NCI-H226 (cell line): ENCODE data around the gene PCCA.
A peak's percentile ranks its signal among the peaks of the same experiment; 100 is the strongest.

Experiments
- DNase-seq: peaks from one replicate; pipeline ENCODE4 v3.0.0-alpha.2; 2015

The PCCA gene

DNA sequence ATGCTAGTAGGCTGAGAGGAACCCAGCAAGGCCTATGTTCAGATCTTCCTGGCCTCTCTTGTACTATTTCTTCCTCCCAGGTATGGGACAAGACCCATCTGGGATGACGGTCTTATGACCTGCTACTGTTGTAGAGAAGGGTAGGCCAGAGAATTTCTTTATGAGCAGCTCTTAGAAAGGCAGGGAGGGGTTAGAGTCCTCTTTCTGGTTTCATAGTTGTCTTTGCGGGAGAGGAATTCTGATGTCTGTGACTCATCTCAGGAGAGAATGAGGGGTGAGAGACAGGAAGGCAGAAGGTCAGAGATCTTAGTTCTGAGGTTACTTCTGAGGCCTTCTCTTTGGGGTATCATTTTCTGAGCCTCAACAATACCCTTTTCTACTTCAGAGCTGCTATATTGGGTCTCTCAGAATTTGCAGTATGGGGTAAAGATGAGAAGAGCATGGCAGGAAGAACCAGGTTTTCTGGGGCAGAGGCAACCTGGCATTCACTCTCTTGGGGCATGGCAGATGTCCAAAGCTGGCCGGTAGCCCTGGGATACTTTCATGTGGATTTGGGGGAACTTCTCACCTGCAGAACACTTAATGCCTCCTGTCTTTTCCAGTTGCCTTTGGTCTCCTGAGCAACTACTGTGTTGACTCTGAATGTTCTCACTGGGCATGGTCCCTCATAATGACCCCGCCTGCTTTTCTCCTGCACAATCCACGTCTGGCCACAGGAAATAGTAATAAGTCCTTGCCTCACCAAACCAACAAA, 345.3 kb downstream of the PCCA start:
- peak; percentile 75 for DNase-seq

DNA sequence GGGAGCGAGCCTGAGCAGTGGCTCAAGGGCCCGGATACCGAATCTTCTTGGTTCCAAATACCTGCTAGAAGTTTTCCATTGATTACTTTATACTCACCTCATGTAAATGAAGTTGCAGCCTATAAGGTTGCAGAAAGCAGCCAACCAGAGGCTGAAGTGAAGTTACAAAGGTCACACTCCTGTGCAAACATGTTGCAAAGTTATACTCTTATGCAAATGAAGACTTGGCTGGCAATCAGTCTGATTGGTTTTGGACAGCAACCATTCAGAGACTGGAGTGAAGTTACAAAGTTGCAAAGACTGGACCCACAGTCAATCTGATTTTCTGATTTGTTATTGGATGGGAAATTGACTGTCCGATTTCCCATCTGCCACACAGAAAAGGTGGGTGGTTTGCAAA, 347.2 kb downstream of the PCCA start:
- DNase-seq = no peak

DNA sequence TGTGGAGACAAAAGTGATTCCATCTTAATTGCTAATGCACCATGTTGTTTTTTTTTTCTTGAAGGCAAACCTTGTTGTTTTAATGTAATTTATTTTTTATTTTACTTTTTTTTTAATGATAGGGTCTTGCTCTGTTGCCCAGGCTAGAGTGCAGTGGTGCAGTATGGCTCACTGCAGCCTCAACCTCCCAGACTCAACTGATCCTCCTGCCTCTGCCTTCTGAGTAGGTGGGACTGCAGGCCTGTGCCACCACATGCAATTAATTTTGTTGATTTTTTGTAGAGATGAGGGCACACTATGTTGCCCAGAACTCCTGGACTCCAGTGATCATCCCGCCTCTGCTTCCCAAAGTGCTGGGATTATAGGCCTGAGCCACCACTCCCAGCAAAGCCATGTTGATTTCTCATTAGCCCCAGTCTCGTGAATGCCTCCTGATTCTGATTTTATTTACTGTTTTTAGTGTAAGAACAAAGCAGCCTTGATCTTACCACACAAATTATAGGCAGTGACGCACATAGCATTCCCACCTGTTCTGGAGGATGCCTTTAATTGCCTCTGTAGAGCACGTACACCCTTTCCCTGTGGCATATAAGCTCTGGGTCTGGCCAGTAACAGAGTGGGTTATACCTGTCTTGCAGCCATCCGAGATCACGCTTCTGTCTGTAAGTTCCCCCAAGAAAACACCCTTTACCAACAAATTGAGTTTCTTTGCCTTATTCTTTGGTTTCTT, 349.3 kb downstream of the PCCA start:
- DNase-seq = no peak

DNA sequence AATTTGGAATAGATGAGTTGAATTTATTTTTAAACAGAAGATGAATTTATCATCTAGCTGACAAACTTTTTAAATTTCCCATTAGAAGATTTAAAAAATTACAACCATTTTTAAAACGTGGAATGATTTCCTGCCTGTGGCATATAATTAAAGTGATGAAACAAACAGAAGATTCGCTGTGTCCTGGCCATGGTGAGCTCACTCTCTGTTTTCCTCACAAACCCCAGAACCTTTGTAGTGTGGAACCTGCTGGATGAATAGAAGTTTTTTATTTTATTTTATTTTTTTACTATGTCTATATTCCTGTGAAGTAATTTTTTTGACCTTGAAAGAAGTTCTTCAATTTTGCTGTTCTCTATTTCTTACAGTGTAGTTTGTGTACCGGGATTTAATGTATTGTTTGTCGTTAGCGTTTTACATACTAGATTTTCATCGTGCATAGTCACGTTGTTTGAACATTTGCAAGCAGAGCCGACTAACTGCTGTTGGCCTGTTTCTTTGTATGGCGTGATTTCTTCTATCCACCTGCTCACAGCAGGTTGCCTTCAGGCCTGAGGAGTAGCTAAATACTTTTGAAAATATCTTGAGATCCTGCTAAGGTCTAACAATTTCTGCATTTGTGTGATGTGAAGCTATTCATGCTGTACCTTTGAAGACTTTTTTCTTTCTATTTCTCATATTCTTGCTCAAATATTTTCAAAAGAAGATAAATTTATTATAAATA, 350.5 kb downstream of the PCCA start:
- no peak for DNase-seq

DNA sequence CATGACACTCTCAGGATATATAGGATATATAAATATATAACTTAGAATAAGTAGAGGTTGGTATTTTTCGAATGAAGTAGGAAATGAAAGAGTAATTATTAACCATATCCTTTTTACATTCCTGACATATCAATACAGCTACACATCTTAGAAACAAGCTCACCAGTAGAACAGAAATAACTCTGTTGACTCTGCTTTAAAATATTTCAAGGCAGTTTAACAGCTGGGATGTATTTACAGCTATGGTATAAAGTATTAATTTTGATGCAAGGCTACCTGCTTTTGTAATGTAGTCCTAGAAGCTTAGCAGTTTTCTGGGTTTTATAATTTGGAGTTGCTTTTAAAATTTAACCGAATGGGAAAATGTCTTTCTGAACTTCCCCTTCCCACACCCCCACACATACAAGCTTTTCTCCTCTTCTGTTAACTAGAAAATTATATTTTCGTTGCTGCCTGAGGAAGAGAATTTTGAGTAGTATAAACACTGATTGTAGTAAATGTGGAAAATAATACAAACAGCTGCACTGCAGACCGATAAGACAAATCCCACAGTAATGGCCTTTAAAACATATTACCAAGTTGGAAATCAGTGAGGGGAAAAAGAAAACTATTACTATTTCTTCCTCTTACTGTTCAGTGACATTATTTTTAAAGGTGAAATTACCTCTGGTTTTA, 352.0 kb downstream of the PCCA start:
- DNase-seq = peak; percentile 13

DNA sequence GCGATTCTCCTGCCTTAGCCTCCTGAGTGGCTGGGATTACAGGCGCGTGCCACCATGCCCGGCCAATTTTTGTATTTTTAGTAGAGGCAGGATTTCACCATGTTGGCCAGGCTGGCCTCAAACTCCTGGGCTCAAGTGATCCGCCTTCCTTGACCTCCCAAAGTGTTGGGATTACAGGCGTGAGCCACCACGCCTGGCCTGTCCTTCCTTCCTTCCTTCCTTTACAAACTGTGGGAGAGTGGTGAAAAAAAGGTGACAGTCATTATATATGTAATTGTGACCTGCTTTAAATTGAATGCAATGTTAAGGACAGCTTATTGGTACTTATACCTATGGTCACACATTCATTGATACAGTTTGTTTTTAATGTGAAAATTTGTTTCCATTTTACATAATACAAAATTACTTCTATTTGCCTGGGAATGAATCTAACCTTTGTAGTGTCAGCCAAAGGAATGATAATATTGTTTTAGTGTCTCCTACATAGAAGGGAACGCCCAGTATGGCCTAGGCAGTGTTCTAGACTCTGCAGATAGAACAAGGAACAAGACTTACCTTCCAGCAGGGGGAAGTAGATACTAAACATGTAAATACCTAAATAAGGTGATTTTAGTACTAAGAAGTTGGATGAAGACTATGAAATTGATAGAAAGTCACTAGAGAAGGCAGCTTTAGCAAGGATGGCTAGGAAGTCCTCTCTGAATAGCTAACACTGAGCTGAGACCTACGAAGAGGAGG, 353.4 kb downstream of the PCCA start:
- DNase-seq = no peak

DNA sequence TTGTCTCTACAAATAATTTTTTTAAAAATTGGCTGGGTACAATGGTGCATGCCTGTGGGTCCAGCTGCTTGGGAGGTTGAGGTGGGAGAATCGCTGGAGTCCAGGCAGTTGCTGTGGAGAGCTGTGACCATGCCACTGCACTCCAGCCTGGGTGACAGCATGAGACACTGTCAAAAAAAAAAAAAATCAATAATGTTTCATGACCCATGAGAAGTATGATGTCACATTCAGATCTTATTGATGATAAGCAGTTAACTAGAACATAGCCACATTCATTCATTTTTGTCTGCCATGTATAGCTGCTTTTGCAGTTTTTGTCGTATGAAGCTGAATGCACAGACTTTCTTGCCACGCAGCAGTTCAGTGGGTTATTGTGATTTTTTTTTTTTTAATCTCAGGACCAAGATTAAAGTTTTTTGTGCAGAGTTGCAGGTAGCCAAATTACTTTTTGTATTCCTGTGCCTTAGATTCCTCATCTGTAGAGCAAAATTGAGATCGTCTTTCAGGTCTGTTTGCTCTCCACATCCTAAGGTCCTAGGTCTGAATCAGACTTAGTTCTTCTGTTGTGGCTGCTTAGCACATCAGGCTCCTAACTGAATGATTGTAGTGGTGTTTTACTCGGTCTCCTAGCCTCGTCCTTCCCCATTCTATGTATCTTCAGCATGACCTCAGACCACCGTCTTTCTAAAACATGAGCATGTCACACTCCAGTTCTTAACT, 354.5 kb downstream of the PCCA start:
- no peak for DNase-seq

DNA sequence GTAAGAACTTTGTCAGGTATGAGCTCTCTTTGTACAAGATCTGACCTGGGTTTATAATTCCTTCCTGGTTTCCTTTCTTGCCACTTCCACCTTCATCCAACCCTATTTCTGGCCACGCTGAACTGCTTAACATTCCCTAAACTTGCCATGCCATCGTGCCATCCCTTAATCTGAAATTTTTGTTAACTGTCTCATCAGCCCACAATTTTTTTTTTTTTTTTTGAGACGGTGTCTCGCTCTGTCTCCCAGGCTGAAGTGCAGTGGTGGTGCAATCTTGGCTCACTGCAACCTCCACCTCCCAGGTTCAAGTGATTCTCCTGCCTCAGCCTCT, 355.1 kb downstream of the PCCA start:
- DNase-seq = peak; percentile 42

DNA sequence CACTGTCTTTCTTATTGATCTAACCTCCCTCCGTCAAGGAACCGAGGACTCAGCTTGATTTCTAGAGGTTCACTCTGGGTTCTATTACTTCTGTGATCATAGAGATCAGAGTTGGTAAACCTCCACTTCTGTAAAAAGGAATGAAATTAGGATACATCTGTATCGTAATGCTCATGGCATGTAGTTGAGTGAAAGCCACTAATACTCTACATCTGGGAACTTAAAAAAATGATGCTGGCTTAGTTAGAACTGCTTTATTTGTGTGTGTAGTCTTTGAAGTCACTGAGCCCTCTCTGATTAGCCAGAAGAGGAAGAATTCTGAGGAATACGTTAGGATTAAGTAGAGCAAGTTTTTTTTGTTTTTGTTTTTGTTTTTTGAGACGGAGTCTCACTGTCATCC, 358.9 kb downstream of the PCCA start:
- DNase-seq = no peak

DNA sequence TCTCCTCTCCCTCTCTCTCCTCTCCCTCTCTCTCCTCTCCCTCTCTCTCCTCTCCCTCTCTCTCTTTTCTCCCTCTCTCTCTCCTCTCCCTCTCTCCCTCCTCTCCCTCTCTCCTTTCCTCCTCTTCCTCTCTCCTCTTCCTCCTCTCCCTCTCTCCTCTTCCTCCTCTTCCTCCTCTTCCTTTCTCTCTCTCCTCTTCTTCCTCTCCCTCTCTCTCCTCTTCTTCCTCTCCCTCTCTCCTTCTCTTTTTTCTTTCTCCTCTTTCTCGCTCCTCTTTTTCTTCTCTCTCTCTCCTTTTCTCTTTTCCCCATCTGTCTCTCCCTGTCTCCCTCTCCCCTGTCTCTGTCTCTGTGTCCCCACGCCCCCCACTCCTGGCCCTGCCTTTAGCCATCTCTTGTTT, 363.0 kb downstream of the PCCA start:
- no peak for DNase-seq

DNA sequence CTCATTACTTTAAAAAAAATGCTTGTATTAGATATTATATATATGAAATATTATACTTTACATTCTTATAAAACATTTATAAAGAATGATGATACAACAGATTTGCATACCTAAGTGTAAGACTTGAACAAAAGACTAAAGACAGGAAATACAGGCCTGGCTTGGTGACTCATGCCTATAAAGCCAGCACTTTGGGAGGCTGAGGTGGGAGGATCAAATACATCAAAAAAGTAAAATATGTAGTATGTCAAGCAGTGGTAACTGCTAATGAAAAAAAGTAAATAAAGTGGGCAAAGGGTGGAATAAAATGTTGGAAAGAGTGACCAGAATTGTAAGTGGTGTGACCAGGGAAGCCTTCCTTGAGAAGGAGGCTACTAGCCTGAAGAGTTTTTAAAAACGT, 366.0 kb downstream of the PCCA start:
- peak; percentile 41 for DNase-seq

DNA sequence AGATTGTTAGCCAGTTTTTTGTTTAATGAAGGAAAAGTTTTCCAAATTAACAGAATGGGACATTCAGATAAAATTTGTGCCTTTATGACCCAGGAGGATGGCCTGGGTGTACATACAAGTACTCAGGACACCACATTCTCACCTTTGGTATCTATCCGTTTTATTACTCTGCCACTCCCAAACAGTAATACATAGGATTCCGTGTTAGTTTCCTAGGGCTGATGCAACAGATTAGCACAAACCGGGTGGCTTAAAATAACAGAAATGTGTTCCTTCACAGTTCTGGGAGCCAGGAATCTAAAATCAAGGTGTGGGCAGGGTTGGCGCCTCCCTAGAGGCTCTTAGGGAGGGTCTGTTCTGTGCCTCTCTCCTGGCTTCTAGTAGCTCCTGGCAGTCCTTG, 369.8 kb downstream of the PCCA start:
- no peak for DNase-seq

DNA sequence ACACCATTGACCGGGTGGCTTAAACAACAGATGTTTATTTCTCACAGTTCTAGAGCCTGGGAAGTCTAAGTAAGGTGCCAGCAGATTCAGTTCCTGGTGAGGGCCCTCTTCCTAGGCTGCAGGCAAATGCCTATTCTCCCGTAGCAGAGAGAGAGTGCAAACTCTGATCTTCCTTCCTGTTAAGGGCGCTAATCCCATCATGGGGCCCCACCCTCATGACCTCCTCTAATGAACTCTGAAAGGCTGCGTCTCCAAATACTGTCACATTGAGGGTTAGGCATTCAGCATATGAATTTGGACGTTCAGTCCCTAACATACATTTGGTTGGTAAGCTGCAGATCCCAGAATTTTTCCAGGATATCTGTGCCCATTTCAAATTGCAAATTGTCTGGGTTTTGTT, 370.9 kb downstream of the PCCA start:
- DNase-seq = no peak

DNA sequence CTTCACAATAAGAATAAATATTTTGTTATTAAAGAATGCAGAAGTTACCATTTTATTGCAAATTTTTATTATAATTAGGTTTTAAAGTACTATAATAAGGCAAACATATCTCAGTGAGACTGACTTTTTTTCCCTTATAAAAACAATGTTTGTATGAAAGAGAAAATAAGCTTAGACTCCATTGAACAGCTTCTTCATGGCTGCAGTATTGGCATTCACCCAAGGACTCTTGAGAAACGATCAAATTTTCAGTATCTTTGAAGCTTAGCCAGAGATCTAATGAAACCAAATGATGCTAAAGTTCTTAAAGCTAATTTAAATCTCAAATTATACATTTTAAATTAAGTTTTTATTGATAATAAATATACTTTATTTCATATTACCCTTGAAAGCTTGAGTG, 371.4 kb downstream of the PCCA start:
- no peak for DNase-seq

DNA sequence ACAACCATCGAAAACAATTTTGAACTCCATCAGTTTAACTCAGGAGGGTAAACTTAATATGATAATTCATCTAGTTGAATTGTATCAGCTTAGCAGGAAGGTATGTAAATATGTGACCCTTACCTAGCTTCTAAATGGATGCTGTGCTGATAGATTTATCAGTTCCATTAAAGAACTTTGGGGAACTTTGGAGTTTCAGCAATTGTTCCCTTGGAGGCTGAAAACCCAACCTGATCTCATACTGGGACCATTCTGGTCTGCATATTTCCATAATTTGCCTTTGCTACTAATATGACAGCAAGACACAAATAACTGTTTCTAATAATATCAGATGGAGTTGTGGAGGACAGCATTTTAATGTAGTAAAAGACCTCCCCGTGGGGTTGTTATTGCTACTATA, 371.9 kb downstream of the PCCA start:
- no peak for DNase-seq

DNA sequence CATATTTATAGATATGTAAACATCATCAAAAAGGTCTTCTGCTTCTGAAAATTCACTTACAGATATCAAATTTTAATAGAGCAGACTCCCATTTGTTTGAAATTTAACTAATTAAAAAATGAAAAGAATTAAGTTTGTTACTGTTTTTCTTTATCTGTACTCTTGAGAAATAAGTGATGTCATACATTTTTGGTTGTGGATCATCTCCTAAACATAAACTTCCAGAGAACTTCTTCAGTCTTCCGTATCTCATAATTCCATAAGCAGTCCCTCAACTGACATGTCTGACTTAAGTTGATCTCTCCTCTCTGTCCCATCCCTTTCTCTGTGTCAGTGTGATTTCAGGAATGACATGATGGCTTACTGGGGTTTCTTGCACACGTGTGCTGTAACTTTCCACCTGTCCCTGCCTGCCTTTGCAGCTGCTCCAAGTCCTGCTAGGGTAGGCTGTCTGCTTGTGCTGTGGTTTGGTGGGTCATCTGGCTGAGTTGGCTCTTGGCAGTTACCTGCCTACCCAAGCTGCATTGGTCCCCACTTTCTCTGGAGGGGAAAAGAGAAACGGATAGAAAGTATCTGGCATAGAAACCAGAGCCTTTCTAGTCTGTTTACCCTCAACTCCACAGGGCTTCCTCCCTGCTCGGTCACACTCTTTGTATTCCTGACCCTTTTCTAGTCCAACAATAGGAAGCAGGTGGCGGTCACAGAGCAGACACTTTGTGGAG, 372.6 kb downstream of the PCCA start:
- no peak for DNase-seq

DNA sequence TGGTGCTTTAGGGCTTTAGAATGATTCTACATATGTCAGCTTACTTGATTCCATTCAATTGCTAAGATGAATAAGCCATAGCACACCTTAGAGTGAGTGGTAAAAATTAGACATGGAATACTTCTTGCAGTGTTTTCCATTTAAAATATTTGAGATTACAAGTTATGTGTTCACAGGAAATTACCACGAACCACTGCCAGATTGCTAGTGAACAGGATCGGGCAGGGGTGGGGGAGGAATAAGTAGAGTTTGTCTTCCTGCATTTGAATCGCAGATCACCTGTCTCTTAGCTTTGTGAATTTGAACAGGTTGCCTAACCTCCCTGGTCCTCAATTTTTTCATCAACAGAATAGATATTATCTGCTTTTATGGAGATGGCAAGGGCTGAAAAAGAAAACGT, 375.1 kb downstream of the PCCA start:
- DNase-seq = peak; percentile 2

DNA sequence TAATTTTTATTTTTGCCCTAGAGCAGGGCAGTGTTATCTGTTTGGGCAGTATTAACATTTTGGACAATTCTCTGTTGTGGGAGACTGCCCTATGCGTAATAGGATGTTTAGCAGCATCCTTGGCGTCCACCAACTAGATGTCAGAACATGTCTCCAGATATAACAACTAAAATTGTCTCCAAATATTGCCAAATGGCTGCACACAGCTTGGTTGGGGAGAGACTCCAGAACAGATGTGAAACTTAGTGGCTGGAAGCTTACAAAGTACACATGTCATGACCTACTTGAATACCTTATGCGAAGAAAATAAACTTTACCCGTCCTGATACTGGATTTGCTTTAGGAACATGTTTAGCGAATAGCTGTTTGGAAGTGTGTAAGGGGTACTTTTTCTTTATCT, 376.7 kb downstream of the PCCA start:
- no peak for DNase-seq

DNA sequence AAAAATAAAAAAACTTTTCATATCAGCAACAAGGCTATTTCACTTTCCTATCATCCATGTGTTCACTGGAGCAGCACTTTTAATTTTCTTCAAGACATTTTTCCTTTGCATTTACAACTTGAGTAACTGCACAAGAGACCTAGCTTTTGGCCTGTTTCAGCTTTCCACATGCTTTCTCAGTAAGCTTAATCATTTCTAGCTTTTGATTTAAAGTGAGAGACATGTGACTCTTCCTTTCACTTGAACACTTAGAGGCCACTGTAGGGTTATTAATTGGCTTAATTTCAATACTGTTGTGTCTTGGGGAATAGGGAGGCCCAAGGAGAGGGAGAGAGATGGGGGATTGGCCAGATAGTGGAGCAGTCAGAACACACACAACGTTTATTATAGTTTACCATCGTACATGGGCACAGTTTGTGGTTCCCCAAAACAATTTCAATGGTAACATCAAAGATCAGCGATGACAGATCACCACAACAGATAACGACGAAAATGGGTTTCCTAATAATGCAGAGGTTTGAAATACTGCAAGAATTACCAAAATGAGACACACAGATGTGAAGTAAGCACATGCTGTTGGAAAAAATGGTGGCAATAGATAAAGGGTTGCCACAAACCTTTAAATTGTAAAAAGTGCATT, 382.1 kb downstream of the PCCA start:
- DNase-seq = no peak

DNA sequence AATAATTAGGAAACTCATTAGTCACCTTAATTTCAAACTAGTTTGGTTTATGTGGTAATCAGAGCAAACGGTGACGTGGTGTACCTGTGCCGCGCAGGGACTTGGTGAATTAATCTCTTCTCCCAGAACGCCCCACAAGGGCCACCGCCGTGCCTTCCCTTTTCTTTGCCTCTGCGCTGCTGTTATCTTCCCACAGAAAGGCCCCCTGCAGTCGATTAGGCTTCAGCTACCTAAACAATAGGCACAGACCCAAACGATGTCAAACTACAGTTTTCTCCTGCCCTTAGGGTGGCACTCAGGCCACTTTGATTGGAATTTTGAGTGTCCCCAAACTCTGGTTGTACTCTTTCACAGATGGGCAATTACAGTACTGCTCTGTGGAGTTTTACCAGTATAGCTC, 384.2 kb downstream of the PCCA start:
- no peak for DNase-seq

DNA sequence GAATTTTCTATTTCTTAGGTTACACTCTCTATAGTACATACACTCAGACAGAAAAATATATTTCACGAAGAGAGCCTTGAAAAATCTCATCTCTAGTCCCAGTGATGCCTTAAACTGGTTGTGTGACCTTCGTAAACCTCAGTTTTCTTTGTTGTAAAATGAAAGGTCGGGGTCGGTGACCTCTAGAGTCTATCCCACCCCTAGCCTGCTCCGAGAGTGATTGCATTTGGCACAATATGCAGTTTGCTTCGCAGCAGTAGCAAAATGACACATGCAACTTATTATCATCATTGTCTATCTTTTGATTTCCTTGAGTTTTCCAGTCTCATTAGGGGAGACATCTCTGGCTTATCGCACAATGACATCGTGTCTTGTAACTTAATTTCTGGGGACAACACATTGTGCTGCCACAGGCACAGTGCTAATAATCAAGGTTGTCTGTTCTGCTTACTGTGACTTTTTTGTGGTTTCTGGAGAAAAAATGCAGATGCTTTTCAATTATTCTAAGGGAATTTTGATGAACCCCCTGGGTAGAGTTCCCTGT, 384.7 kb downstream of the PCCA start:
- DNase-seq = no peak
